Astrocyte (in vitro differentiated cells and primary cell): ENCODE measurements around the gene CMTM8.

Source experiments
- CTCF ChIP-seq: IDR thresholded peaks from 2 replicates; pipeline ENCODE4 v1.5.1; 2011; ENCODE audit warnings: low read depth, mild to moderate bottlenecking, inconsistent platforms, low read length, moderate library complexity; ENCODE audit not compliant: insufficient read depth
- EZH2 ChIP-seq: IDR thresholded peaks from 2 replicates; pipeline ENCODE4 v1.6.1; 2012; ENCODE audit warnings: mild to moderate bottlenecking, low read length, inconsistent platforms; ENCODE audit not compliant: insufficient read depth

GRCh38 chr3:32203854-32204253 is 34.6 kb upstream of the CMTM8 start:
- no peak for TF ChIP-seq CTCF
- TF ChIP-seq EZH2 = no peak
